Kidney epithelial cell (primary cell): ENCODE results near the gene TAF1B. TPM values are rescaled to one million over a fixed set of nuclear protein-coding genes. Genes with fewer than 3 reads are reported as not detected.

Source experiments
- DNase-seq: peaks from one replicate; pipeline ENCODE4 v3.0.0-alpha.2; 2010; ENCODE audit warnings: low read depth
- H3K27me3 ChIP-seq: 2 replicates; pipeline ENCODE4 v1.6.0; 2011; ENCODE audit warnings: low read length; ENCODE audit not compliant: control insufficient read depth, insufficient read depth
- H3K36me3 ChIP-seq: 2 replicates; pipeline ENCODE4 v1.5.1; 2011; ENCODE audit warnings: low read length; ENCODE audit not compliant: control insufficient read depth, insufficient read depth
- H3K4me3 ChIP-seq: 2 replicates; pipeline ENCODE4 v1.5.1; 2011; ENCODE audit warnings: low read depth, mild to moderate bottlenecking, control low read depth, low read length
- CTCF ChIP-seq: IDR thresholded peaks from 2 replicates; pipeline ENCODE4 v1.5.1; 2011; ENCODE audit warnings: mild to moderate bottlenecking, moderate library complexity, low read length, control low read depth, inconsistent platforms; ENCODE audit not compliant: insufficient read depth, poor library complexity, severe bottlenecking
- total RNA-seq: library from RNA; depleted of rRNA; stranded (reverse); fragments of >200 nt; gene quantifications from 2 replicates; pipeline ENCODE4 v1.2.3, GENCODE V29; 2015

Gene TAF1B
- total RNA-seq, 1 donor from 2014 or later, result 15.0 TPM

- no peak for TF ChIP-seq CTCF
- Histone ChIP-seq H3K27me3 (no peaks in the 10 kb centered on the region), H3K36me3 (no peaks in the 10 kb centered on the region), H3K4me3 (no peak overlapping the region)
- DNase-seq, result no peak
Measured at GRCh38 chr2:9797681-9798556, 45.4 kb upstream of the TAF1B start.

GRCh38 chr2:9799011-9799596 is 44.2 kb upstream of the TAF1B start:
- Histone ChIP-seq H3K27me3 (no peaks in the 10 kb centered on the region), H3K4me3 (no peak overlapping the region), H3K36me3 (no peaks in the 10 kb centered on the region)
- no peak for DNase-seq
- no peak for TF ChIP-seq CTCF

GRCh38 chr2:9799729-9800632 is 43.3 kb upstream of the TAF1B start:
- no peak for DNase-seq
- Histone ChIP-seq H3K4me3 (no peak overlapping the region), H3K36me3 (no peaks in the 10 kb centered on the region), H3K27me3 (no peaks in the 10 kb centered on the region)
- TF ChIP-seq CTCF, result peak; percentile 98

DNA sequence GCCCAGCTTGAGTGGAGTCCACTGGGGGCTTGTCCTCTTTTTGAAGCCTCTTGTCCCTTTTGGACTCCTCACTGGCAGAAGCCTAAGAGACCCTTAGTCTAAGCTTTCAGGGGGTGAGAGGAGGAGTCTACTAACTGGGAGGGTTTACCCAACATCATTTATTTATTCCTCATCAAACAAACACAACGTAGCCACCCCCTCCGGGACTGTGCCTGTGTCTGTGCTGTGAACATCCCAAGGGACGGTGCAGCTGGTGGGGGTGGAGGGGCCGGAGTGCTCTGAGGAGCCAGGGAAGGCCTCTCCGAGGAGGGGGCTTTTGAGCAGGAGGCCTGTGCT is 42.7 kb upstream of the TAF1B start:
- no peaks in the 10 kb centered on the region for H3K36me3 ChIP-seq
- TF ChIP-seq CTCF, result no peak
- no peaks in the 10 kb centered on the region for H3K27me3 ChIP-seq
- no peak overlapping the region for H3K4me3 ChIP-seq
- DNase-seq, result no peak

DNA sequence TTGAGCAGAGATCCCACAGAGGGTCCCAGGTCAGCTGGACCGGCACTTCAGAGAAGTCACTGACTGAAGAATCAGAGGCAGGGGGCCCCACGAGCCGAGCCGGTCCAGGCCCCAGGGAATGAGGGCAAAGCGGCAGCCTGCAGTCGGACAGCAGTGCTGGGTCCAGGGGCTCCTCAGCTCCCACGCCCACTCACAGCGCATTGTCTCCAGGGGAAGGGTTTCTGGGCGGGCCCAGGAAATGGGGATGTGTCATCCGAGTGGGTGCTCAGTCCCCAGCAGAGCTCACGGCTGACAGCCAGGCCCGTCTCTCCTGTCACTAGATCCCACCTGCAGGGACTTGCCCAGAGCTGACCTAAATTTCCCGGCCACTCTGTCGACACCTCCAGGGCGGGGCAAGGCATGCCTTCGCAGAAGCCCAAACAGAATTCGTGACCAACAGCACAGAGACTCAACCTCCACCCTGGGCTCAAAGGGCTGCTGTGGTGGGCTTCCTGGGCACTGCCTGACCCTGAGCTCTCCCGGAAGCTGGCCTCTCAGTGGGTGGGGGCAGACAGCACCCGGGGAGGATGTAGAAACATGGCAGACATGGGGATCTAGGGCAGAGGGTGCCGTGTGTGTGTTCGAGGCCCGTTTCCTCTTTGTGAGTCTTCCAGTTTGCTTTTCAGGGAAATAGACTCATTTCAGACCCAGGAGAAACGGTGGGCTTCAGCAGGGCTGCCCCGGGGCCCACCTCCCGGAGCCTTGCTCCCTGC is 42.1 kb upstream of the TAF1B start:
- H3K36me3 ChIP-seq, result no peaks in the 10 kb centered on the region
- no peak for TF ChIP-seq CTCF
- H3K4me3 ChIP-seq, result no peak overlapping the region
- H3K27me3 ChIP-seq, result no peaks in the 10 kb centered on the region
- no peak for DNase-seq
